ENCODE results near the gene PSMA8. TPM values are rescaled to one million over a fixed set of nuclear protein-coding genes. Genes with fewer than 3 reads are reported as not detected.
A peak's percentile ranks its signal among the peaks of the same experiment; 100 is the strongest.

PSMA8 gene
- total and polyA plus RNA-seq, 2 of the 13 experiments (the other 11 are each of a cell fraction or from before 2014, with no cell fraction given), result not detected

DNA sequence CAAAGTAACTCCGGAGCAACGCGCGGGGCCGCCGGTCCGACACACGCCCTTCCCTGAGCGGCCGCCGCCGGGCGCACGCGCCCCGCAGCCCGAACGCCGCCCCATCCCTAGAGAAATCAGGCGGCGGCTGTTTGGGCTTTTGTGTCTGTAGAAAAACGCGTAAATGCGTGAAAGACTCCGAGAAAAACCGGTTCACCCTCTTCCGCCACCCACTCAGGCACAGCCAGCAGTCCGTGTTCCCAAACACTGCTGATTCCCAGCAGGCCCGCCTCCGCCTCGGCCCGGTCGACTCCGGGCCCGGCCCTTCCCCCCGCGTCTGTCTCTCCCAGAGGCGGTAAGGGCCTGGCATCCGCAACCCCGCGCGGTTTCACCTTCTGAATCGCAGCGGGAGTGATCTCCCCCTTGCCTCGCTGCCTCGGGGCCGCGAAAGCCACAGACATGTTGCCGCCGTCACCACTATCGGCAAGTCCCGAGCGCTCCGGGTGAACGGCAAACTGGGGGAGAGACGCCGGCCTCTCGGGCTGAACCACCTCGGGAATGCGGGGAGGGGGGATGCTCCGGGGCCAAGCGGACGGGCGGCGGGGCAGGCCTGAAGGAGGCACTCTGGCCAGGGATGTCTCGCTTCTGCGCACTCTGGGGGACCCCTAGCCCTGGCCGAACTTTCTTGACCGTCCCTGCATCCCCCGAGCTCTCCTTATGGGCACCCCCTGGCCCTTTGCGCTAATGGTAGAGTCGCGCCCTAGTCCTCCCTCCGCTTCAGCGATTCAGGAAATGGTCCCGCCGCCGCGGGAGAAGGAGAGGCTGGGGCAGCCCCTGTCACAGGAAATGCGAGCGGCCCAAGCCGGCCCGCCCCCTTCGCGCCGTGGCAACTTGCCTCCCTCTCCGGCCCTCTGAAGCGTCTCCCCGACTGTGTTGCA, 43.3 kb upstream of the PSMA8 start, which contains the start of gene SS18 (continued):
- TF ChIP-seq, protein P1, sequence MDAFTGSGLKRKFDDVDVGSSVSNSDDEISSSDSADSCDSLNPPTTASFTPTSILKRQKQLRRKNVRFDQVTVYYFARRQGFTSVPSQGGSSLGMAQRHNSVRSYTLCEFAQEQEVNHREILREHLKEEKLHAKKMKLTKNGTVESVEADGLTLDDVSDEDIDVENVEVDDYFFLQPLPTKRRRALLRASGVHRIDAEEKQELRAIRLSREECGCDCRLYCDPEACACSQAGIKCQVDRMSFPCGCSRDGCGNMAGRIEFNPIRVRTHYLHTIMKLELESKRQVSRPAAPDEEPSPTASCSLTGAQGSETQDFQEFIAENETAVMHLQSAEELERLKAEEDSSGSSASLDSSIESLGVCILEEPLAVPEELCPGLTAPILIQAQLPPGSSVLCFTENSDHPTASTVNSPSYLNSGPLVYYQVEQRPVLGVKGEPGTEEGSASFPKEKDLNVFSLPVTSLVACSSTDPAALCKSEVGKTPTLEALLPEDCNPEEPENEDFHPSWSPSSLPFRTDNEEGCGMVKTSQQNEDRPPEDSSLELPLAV (CRISPR knock-in tag; conservative IDR thresholded peaks at IDR 0.05; ENCODE audit: low read depth), result 0 out of 2 replicates have a peak, but pooled peaks have one; percentile 71
- no peak for TF ChIP-seq ZSCAN9 (CRISPR knock-in tag; IDR thresholded peaks at IDR 0.05; ENCODE audit: borderline replicate concordance)
- TF ChIP-seq, protein P2, sequence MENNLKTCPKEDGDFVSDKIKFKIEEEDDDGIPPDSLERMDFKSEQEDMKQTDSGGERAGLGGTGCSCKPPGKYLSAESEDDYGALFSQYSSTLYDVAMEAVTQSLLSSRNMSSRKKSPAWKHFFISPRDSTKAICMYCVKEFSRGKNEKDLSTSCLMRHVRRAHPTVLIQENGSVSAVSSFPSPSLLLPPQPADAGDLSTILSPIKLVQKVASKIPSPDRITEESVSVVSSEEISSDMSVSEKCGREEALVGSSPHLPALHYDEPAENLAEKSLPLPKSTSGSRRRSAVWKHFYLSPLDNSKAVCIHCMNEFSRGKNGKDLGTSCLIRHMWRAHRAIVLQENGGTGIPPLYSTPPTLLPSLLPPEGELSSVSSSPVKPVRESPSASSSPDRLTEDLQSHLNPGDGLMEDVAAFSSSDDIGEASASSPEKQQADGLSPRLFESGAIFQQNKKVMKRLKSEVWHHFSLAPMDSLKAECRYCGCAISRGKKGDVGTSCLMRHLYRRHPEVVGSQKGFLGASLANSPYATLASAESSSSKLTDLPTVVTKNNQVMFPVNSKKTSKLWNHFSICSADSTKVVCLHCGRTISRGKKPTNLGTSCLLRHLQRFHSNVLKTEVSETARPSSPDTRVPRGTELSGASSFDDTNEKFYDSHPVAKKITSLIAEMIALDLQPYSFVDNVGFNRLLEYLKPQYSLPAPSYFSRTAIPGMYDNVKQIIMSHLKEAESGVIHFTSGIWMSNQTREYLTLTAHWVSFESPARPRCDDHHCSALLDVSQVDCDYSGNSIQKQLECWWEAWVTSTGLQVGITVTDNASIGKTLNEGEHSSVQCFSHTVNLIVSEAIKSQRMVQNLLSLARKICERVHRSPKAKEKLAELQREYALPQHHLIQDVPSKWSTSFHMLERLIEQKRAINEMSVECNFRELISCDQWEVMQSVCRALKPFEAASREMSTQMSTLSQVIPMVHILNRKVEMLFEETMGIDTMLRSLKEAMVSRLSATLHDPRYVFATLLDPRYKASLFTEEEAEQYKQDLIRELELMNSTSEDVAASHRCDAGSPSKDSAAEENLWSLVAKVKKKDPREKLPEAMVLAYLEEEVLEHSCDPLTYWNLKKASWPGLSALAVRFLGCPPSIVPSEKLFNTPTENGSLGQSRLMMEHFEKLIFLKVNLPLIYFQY (CRISPR knock-in tag; IDR thresholded peaks at IDR 0.05; ENCODE audit: borderline replicate concordance), result peak; percentile 53; the same call in 1 of the 2 replicates
- TF ChIP-seq ZNF333 (CRISPR knock-in tag; IDR thresholded peaks at IDR 0.05; ENCODE audit: borderline replicate concordance), result peak; percentile 48; the same call in 1 of the 2 replicates
- 0 out of 2 replicates have a peak, but pooled peaks have one; percentile 21 for TF ChIP-seq MAF1 (CRISPR knock-in tag; IDR thresholded peaks at IDR 0.05; ENCODE audit: borderline replicate concordance)
- TF ChIP-seq ZFX (CRISPR knock-in tag; IDR thresholded peaks at IDR 0.05; ENCODE audit: low read depth), result peak; percentile 96
- no peak for TF ChIP-seq TEAD3 (CRISPR knock-in tag; optimal IDR thresholded peaks at IDR 0.05; ENCODE audit: borderline replicate concordance)
- no peak for TF ChIP-seq FOXP1 (IDR thresholded peaks at IDR 0.05)
- no peak for TF ChIP-seq FOXP1 (CRISPR knock-in tag; IDR thresholded peaks at IDR 0.05)
- TF ChIP-seq BORCS8-MEF2B (CRISPR knock-in tag; IDR thresholded peaks at IDR 0.05), result peak; percentile 9; the same call in 1 of the 2 replicates
- 0 out of 2 replicates have a peak, but pooled peaks have one; percentile 2 for TF ChIP-seq SMAD3 (CRISPR knock-in tag; IDR thresholded peaks at IDR 0.05)
- no peak; the same call in 1 of the 2 replicates for TF ChIP-seq SAFB2 (CRISPR knock-in tag; IDR thresholded peaks at IDR 0.05; ENCODE audit: borderline replicate concordance, low read depth)
- TF ChIP-seq, protein P3, sequence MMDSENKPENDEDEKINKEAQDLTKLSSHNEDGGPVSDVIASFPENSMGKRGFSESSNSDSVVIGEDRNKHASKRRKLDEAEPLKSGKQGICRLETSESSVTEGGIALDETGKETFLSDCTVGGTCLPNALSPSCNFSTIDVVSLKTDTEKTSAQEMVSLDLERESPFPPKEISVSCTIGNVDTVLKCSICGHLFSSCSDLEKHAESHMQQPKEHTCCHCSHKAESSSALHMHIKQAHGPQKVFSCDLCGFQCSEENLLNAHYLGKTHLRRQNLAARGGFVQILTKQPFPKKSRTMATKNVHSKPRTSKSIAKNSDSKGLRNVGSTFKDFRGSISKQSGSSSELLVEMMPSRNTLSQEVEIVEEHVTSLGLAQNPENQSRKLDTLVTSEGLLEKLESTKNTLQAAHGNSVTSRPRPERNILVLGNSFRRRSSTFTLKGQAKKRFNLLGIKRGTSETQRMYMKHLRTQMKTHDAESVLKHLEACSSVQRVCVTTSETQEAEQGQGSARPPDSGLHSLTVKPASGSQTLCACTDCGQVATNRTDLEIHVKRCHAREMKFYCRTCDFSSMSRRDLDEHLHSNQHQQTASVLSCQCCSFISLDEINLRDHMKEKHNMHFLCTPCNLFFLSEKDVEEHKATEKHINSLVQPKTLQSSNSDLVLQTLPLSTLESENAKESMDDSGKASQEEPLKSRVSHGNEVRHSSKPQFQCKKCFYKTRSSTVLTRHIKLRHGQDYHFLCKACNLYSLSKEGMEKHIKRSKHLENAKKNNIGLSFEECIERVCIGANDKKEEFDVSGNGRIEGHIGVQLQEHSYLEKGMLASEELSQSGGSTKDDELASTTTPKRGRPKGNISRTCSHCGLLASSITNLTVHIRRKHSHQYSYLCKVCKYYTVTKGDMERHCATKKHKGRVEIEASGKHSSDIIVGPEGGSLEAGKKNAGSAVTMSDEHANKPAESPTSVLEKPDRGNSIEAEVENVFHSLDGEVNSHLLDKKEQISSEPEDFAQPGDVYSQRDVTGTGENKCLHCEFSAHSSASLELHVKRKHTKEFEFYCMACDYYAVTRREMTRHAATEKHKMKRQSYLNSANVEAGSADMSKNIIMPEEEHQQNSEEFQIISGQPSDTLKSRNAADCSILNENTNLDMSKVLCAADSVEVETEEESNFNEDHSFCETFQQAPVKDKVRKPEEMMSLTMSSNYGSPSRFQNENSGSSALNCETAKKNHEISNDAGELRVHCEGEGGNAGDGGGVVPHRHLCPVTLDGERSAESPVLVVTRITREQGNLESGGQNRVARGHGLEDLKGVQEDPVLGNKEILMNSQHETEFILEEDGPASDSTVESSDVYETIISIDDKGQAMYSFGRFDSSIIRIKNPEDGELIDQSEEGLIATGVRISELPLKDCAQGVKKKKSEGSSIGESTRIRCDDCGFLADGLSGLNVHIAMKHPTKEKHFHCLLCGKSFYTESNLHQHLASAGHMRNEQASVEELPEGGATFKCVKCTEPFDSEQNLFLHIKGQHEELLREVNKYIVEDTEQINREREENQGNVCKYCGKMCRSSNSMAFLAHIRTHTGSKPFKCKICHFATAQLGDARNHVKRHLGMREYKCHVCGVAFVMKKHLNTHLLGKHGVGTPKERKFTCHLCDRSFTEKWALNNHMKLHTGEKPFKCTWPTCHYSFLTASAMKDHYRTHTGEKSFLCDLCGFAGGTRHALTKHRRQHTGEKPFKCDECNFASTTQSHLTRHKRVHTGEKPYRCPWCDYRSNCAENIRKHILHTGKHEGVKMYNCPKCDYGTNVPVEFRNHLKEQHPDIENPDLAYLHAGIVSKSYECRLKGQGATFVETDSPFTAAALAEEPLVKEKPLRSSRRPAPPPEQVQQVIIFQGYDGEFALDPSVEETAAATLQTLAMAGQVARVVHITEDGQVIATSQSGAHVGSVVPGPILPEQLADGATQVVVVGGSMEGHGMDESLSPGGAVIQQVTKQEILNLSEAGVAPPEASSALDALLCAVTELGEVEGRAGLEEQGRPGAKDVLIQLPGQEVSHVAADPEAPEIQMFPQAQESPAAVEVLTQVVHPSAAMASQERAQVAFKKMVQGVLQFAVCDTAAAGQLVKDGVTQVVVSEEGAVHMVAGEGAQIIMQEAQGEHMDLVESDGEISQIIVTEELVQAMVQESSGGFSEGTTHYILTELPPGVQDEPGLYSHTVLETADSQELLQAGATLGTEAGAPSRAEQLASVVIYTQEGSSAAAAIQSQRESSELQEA (CRISPR knock-in tag; IDR thresholded peaks at IDR 0.05; ENCODE audit: not compliant biosample characterization), result peak; percentile 66
- TF ChIP-seq SOX6 (IDR thresholded peaks at IDR 0.05), result no peak
- 0 out of 2 replicates have a peak, but pooled peaks have one; percentile 13 for TF ChIP-seq SOX6 (CRISPR knock-in tag; IDR thresholded peaks at IDR 0.05)

Measured in HepG2 (cell line).